Activated T-helper 1 cell treated with anti-CD3 and anti-CD28 coated beads, Interleukin-12 subunit alpha, Interleukin-12 subunit beta, Interleukin-2, Interleukin-4 antibody, amounts not matched to agents 30 ng/mL and 10 ng/mL and 1 ng/mL, durations not matched to agents 14 hours and 24 hours and 36 hours (primary cell): Measurements from ENCODE around the gene CHL1. TPM values are rescaled to one million over a fixed set of nuclear protein-coding genes. Genes with fewer than 3 reads are reported as not detected.

Experiments used
- DNase-seq: peaks from one replicate; pipeline ENCODE4 v3.0.0; 2021; ENCODE audit warnings: low spot score
- H3K27ac Mint-ChIP-seq: one replicate; pipeline ENCODE4 v1.8.0; 2021; ENCODE audit warnings: mild to moderate bottlenecking, mixed read lengths
- H3K27me3 Mint-ChIP-seq: one replicate; pipeline ENCODE4 v1.8.0; 2022; ENCODE audit warnings: mild to moderate bottlenecking, moderate library complexity, mixed read lengths; ENCODE audit not compliant: insufficient read depth
- H3K36me3 Mint-ChIP-seq: one replicate; pipeline ENCODE4 v1.8.0; 2021; ENCODE audit warnings: low read depth, mixed read lengths
- H3K4me1 Mint-ChIP-seq: one replicate; pipeline ENCODE4 v1.8.0; 2021; ENCODE audit warnings: low read depth, mixed read lengths
- H3K4me3 Mint-ChIP-seq: one replicate; pipeline ENCODE4 v1.8.0; 2021; ENCODE audit warnings: mild to moderate bottlenecking, moderate library complexity, mixed read lengths
- H3K9me3 Mint-ChIP-seq: one replicate; pipeline ENCODE4 v1.8.0; 2021; ENCODE audit warnings: mixed read lengths
- intact Hi-C: fragments of 100-400 bp; cut with micrococcal nuclease; formaldehyde crosslinking; loops from one replicate; pipeline ENCODE4 v1.15.1; 2024
- total RNA-seq: library from RNA; stranded (reverse); gene quantifications from 2 replicates; pipeline ENCODE4 v1.2.3, GENCODE V29; 2022

The CHL1 gene
- not detected in 2 replicates for total RNA-seq

DNA sequence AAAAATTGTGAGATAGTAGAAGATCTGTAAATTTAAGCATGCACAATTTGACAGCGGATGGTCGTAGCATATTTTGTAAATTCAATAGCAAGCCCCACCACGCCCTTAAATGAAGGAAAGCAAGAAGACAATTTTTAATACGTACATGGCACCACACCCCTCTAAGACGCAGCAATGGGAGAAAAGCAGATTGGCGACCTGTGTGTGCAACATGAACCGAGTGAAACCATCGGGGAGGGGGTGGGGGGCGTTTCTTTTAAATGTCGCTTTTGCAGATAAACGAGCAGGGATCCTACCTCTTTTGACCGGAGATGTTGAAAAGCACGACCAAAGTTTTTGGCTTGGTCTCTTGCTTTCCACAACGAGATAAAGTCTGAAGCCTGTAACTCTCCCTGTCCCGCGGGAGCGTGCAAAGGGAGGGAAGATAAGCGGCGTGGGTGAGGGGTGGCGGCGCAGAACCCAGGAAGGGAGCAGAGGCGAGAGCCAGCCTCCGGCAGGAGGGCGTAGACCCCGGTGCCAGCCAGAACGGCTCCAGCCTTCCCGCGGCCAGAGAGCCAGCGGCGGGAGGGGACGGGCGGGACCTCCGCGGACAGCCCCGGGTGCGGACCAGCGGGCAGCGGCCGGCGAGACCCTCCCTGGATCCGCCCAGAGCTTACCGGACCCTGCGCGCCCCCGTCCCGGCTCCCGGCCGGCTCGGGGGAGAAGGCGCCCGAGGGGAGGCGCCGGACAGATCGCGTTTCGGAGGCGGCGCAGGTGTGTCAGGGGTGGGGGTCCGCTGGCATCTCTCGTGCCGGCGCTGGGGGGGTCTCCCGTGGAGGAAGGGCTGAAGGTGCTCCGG lies at the start of gene CHL1:
TSS of gene CHL1 (plus strand) at position 453 of the 838 bp plus-strand sequence. CDS start 123,014 bp downstream, outside the sequence.
- no peak for DNase-seq
- no peaks in the 10 kb centered on the region for H3K9me3 Mint-ChIP-seq
- H3K4me1 Mint-ChIP-seq = no peaks in the 10 kb centered on the region
- H3K27ac Mint-ChIP-seq = no peak within 1 kb of the TSS
- intact Hi-C loops = no loop called here
- H3K4me3 Mint-ChIP-seq = no peak within 1 kb of the TSS
- H3K27me3 Mint-ChIP-seq = peaks cover 10% of the 10 kb centered on the region
- H3K36me3 Mint-ChIP-seq = no peaks in the 10 kb centered on the region

DNA sequence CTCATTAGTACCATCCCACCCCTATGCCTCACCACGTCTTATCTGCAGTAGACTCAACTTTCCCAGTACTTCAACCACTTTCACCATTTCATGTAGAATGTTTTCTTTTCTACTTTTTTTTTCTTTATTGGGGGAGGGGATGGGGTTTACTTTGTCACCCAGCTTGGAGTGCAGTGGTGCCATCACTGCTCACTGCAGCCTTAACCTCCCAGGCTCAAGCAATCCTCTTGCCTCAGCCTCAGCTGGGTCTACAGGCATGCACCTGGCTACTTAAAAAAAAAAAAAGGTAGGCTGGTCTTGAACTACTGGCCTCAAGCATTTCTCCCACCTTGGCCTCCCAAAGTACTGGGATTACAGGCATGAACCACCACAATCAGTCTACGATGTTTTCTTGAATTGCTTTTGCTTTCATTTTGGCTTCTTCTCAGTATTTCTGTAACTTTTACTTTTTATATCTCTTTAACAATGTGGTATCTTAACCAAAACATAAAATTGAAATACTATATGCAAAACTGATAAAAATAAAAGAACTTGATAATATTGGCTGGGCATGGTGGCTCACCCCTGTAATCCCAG lies 44.9 kb upstream of the CHL1 start:
- no peaks in the 10 kb centered on the region for H3K9me3 Mint-ChIP-seq
- H3K4me3 Mint-ChIP-seq = no peak overlapping the region
- H3K4me1 Mint-ChIP-seq = no peaks in the 10 kb centered on the region
- H3K36me3 Mint-ChIP-seq = no peaks in the 10 kb centered on the region
- intact Hi-C loops = no loop called here
- H3K27me3 Mint-ChIP-seq = no peaks in the 10 kb centered on the region
- no peak overlapping the region for H3K27ac Mint-ChIP-seq
- DNase-seq = no peak

- intact Hi-C loops = no loop called here
- Mint-ChIP-seq H3K36me3 (no peaks in the 10 kb centered on the region), H3K4me1 (no peaks in the 10 kb centered on the region), H3K27ac (no peak overlapping the region), H3K9me3 (no peaks in the 10 kb centered on the region), H3K4me3 (no peak overlapping the region), H3K27me3 (no peaks in the 10 kb centered on the region)
- no peak for DNase-seq
Measured at GRCh38 chr3:159974-160373, 36.6 kb upstream of the CHL1 start.

DNA sequence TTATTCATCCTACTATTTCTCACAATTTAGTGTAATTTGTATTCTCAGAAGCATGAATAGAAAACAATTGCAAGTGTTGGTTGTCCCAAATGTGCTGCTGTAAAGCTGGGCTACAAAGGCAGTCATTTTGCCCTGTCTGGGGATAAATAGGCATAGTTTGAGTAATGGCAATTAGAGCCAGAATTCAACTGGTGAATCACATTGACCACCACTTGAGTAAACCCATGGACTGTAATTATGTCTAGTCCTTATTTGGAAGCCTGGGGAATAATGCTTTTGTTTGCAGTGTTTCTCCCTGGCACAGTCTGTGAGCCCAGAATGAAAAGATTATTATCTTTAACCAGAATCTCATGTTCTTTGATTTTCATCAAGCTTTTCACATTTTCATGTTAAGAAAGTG lies 30.5 kb upstream of the CHL1 start:
- Mint-ChIP-seq H3K4me1 (no peaks in the 10 kb centered on the region), H3K4me3 (no peak overlapping the region), H3K27ac (no peak overlapping the region), H3K36me3 (no peaks in the 10 kb centered on the region), H3K9me3 (no peaks in the 10 kb centered on the region), H3K27me3 (no peaks in the 10 kb centered on the region)
- no peak for DNase-seq
- intact Hi-C loops = no loop called here

DNA sequence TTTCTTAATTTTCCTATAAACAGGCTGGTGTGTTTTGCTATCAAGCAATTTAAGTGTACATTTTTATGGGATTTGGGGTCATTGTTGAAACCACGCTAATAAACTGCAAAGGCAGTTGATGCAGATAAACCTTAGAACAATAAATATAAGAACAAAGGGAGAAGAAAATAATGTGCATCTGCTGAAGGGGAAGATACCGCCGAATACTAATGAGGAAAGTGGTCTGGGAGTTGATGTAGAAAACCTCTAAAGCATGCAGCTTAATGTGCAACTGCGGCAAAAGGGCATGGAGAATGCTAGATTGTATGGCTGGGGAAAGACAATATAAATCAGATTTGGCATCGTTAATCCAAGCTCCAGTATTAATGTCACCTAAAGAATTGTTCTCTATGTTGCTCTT lies 29.8 kb upstream of the CHL1 start:
- no peak for DNase-seq
- no peaks in the 10 kb centered on the region for H3K9me3 Mint-ChIP-seq
- H3K27me3 Mint-ChIP-seq = no peaks in the 10 kb centered on the region
- no peaks in the 10 kb centered on the region for H3K4me1 Mint-ChIP-seq
- H3K4me3 Mint-ChIP-seq = no peak overlapping the region
- no peaks in the 10 kb centered on the region for H3K36me3 Mint-ChIP-seq
- H3K27ac Mint-ChIP-seq = no peak overlapping the region
- intact Hi-C loops = no loop called here

GRCh38 chr3:173886-174285 lies 22.7 kb upstream of the CHL1 start:
- no peak overlapping the region for H3K4me3 Mint-ChIP-seq
- no peak for DNase-seq
- intact Hi-C loops = no loop called here
- no peaks in the 10 kb centered on the region for H3K36me3 Mint-ChIP-seq
- no peaks in the 10 kb centered on the region for H3K4me1 Mint-ChIP-seq
- no peaks in the 10 kb centered on the region for H3K9me3 Mint-ChIP-seq
- H3K27me3 Mint-ChIP-seq = no peaks in the 10 kb centered on the region
- H3K27ac Mint-ChIP-seq = no peak overlapping the region

DNA sequence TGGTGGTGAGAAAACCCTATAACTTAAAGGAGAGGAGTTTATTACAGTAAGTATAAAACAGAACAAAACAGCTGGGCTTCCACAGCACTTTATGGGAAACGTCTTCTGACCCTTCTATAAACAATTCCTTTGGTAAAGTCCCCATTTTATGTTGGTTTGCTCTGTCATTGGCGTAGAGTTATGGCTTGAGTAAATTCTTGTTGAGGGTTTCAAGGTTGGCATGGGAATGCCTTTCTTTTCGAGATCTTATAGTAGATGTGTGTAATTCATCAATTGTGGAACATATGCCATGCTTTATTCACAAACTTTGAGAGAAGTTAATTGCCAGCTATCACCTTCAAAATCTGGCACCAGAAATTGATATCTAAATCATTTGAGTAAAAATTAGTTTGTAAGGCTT lies 11.6 kb upstream of the CHL1 start:
- Mint-ChIP-seq H3K4me1 (no peaks in the 10 kb centered on the region), H3K4me3 (no peak overlapping the region), H3K27me3 (no peaks in the 10 kb centered on the region), H3K9me3 (no peaks in the 10 kb centered on the region), H3K36me3 (no peaks in the 10 kb centered on the region), H3K27ac (no peak overlapping the region)
- intact Hi-C loops = no loop called here
- DNase-seq = no peak

DNA sequence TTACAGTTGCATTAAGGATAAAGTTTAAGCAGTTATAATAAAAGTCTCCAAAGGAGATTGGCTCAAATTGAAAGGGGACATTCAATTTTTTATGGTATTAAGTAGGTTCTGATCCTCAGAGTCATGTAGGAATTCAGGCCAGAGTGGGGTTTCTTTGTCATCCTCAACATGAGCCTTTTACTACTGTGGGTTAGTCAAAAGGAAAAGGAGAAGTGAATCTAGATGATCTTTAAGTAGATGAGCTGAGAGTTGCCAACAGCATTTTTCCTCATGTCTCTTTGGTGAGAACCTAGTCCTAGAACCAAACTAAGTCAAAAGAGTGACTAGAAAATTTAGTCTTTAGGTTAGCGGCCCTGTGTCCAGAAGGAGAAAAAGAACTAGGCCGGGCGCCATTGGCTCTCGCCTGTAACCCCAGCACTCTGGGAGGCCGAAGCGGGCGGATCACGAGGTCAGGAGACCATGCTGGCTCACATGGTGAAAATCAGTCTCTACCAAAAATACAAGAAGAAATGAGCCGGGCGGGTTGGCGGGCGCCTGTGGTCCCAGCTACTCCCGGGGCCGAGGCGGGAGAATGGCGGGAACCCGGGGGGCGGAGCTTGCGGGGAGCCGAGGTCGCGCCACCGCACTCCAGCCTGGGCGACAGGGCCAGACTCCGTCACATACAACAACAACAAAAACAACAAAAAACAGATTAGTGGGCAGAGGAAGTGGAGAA lies 4.2 kb upstream of the CHL1 start:
- H3K9me3 Mint-ChIP-seq = no peaks in the 10 kb centered on the region
- H3K27me3 Mint-ChIP-seq = peaks cover 10% of the 10 kb centered on the region
- intact Hi-C loops = no loop called here
- H3K4me1 Mint-ChIP-seq = no peaks in the 10 kb centered on the region
- no peak overlapping the region for H3K27ac Mint-ChIP-seq
- no peak for DNase-seq
- no peaks in the 10 kb centered on the region for H3K36me3 Mint-ChIP-seq
- H3K4me3 Mint-ChIP-seq = no peak overlapping the region

DNA sequence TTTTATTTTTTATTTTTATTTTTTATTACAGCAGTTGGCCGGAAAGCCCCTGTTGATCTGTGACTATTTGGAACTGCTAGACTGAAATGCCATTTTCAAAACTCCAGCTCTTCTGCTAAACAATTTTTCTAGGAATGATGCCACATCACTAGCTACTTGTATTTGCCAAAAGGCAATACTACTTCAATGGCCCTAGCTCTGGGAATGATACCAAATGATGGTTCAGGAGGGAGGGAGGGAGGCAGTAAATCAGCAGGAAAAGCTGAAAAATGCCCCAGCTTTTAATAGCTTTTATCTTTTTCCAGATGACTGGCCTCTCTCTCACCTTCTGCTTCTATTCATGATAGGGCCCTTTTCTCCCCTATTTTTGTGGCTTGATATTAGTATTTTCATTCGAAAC lies 2.6 kb upstream of the CHL1 start:
- no peak overlapping the region for H3K27ac Mint-ChIP-seq
- intact Hi-C loops = no loop called here
- no peaks in the 10 kb centered on the region for H3K4me1 Mint-ChIP-seq
- H3K27me3 Mint-ChIP-seq = peaks cover 10% of the 10 kb centered on the region
- no peaks in the 10 kb centered on the region for H3K36me3 Mint-ChIP-seq
- no peak overlapping the region for H3K4me3 Mint-ChIP-seq
- no peaks in the 10 kb centered on the region for H3K9me3 Mint-ChIP-seq
- no peak for DNase-seq

DNA sequence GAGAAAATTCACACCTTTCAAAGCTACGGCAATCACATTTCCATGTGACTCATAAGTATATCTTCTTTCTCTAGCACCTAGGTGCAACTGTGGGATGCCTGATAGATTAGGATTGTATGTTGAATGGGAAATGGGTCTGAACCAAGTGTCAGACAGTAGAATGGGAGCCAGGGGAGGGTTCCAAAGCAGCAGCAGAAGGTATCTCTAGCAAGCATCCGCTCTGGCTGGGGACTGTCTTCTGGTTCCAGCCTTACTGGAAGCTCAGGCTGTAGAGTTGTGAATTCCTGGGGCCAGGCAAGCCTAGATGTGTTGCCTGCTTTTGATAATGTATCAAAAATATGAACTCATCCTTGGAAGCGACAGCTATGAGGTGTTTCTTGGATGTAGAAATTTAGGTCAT lies 2.1 kb upstream of the CHL1 start:
- DNase-seq = no peak
- Mint-ChIP-seq H3K4me3 (no peak overlapping the region), H3K27ac (no peak overlapping the region), H3K27me3 (peaks cover 10% of the 10 kb centered on the region), H3K9me3 (no peaks in the 10 kb centered on the region), H3K36me3 (no peaks in the 10 kb centered on the region), H3K4me1 (no peaks in the 10 kb centered on the region)
- intact Hi-C loops = no loop called here

DNA sequence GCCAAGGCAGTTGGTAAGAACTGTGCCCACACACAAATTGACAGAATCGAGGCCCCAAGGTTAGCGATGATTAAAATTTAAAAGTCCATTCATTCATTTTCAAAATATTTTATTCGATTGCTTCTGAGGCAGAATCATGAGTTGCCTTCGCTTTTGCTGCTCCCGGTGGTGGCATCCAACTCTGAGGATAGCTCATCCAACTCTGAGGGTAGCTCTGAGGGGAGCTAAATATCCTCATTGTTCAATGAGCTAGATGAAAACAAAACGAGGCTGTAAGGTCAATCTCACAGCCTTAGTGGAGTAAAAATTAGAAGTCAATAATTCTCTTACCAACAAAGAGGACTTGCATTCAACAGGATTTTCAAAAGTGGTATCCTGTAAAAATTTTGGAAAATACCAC lies 897 bp upstream of the CHL1 start:
- H3K9me3 Mint-ChIP-seq = no peaks in the 10 kb centered on the region
- H3K4me3 Mint-ChIP-seq = no peak overlapping the region
- H3K36me3 Mint-ChIP-seq = no peaks in the 10 kb centered on the region
- H3K27ac Mint-ChIP-seq = no peak overlapping the region
- peaks cover 10% of the 10 kb centered on the region for H3K27me3 Mint-ChIP-seq
- no peaks in the 10 kb centered on the region for H3K4me1 Mint-ChIP-seq
- DNase-seq = no peak
- intact Hi-C loops = no loop called here

GRCh38 chr3:197149-197827 lies 725 bp downstream of the CHL1 start:
- no peak overlapping the region for H3K27ac Mint-ChIP-seq
- intact Hi-C loops = no loop called here
- no peaks in the 10 kb centered on the region for H3K9me3 Mint-ChIP-seq
- H3K36me3 Mint-ChIP-seq = no peaks in the 10 kb centered on the region
- no peaks in the 10 kb centered on the region for H3K4me1 Mint-ChIP-seq
- H3K4me3 Mint-ChIP-seq = no peak overlapping the region
- H3K27me3 Mint-ChIP-seq = peaks cover 10% of the 10 kb centered on the region
- DNase-seq = no peak
